HG02970 (cell line): Measurements from ENCODE around the gene STYXL1.

ENCODE experiments used
- ATAC-seq: cut with Tn5 transposase; IDR thresholded peaks from one replicate; pipeline ENCODE4 v1.9.1; 2021; ENCODE audit warnings: mild to moderate bottlenecking, moderate library complexity, moderate number of reproducible peaks; ENCODE audit not compliant: unreplicated experiment, low FRiP score

STYXL1 gene

DNA sequence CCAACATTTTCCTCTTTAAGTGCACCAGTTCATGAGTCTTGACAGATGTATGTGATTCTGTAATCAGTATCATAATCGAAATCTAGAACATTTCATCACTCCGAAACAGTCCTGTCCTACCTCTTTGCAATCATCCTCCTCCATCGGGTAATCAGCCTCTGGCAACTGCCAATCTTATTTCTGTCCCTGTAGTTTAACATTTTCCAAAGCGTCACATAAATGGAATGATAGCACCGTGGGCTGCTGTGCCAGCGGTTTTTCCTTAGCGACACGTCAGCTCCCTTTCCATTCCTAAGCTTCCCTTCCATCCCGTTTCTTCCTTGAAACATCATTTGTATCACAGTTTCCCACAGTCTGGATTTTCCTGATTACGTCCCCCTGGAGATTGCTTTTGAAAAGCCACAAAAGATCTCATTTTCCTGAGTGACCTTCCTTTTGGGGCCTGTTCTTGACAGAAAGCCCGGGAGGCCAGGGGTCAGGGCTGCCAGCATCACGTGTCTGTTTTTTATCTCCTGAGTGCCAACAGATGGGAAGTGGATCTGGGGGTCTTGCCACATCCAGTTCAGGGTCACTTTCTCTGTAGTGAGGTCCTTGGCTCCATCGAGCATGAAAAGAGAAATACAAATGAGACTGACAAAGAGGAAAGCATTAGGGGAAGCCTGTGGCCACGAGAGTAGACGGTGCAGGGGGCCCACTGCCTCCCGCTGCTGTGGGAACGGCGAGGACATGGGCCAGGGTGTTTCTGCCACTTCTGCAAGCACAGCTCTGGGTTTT, 85.0 kb downstream of the STYXL1 start:
- ATAC-seq, result no peak

DNA sequence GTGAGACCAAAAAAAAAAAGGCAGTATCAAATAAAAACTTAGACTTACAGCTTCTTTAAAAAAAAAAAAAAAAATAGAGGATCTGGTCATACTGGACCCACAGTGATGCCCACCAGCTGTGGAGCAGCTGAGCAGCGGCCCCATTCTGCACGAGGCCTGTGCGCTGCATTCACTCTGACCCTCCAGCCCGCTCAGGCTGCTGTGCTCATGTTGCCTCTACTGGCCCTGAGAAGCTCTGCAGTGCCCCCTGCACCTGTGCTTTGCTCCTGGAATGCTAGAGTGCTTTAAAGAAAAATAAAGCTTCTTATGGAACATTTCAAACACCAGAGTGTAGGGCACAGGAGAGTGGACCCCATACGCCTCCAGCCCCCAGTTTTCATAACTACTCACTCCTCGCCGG, 86.6 kb downstream of the STYXL1 start:
- no peak for ATAC-seq

DNA sequence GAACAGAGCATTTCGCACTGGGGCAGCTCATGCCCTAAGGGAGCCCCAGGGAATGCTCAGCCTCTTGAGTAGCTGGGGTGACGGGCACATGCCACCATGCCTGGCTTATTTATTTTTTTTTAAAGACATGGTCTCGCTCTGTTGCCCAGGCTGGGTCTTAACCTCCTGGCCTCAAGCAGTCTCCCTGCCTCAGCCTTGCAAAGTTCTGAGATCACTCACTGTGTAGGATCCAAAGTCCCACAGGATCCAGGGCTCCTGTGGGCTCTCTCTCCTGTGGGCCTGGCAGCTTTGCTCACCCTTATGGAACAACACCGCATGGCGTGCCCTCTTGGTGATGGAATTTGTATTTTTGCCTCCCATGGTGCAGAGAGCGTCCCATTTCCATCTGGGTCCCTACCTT, 87.4 kb downstream of the STYXL1 start:
- no peak for ATAC-seq

DNA sequence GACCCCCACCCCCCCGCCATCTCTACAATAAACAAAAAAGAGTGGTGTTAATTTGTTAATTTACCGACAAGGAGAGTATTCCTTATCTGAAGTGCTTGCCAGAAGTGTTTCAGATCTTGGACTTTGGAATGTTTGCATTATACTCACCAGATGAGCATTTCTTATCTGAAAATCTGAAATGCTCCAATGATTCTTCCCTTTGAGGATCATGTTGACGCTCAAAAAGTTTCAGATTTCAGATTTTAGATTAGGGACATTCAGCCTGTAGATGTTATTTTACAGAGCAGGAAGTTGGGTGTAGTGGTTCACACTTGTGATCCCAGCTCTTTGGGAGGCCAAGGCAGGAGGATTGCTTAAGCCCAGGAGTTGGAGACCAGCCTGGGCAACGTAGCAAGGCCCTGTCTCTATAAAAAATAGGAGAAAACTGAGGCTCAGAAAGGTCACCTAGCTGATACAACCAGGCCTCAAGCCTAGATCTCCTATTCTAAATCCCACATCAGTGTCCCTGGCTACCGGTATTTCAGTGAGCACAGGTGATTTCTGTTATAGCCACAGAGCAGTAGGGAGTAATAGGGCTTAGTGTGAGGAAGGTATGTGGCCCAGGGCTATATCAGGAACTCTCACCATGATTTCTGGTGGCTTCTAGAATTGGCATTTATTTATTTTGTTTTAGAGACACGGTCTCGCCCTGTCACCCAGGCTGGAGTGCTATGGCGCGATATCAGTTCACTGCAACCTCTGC, 88.8 kb downstream of the STYXL1 start:
- no peak for ATAC-seq

DNA sequence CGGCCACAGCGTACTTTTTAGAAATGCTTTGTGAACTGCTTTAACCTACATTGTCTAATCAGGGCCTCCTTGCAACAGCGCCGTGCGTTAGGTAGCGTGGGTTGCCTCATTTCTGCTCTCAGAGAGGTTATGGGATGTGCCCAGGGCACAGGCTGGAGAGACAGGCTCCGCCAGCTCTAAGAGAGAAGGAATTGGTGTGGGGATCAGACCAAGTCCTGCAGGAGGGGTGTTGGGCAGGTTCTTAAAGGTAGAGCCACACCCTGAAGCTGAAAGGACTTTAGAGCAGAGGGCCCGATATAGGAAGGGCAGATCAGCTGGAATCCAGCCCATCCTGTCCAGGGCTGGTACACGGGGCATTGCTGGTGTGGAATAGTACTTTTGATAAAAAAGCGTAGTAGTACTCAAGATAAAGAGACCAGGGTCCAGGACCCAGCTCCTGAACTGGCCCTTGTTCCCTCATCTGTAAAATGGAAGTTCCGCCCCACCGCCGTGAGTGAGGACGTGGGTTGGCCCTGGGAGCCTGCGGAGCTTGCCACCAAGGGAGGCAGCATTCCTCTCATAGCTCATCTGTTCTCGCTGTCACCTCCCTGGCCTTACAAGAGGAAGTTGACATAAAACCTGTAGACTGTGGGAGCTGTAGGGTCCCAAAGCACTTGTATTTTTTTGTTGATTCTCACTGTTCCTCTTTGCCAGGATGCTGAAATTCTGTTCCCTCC, 90.6 kb downstream of the STYXL1 start:
- no peak for ATAC-seq

DNA sequence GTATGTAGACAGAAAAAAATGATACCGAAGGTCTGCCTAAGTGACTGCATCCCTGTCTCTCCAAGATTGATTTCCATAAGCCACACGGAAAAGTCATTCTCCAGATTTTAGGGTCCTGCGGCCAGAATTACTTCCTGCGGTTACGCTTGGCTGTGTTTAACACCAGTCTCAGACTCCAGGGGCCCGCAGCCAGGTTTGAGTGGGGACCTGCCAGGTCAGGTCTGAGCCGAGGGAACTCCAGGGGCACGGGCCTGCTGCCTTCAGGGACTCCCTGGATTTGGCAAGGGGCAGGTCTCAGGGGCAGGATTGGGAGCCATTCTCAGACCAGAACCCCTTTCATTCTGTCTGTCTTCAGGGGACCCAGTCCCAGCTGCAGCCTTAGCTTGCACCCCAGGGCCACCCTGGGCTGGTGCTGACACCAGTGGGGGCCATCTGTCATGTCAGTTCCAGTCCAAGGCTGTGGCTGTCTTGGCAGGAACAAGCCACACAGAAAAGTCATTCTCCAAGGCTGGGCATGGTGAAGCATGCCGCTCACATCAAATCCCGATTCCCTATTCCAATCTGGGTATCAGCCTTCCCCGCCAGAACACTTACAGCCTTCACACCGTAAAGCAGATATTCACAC, 92.4 kb downstream of the STYXL1 start:
- no peak for ATAC-seq

DNA sequence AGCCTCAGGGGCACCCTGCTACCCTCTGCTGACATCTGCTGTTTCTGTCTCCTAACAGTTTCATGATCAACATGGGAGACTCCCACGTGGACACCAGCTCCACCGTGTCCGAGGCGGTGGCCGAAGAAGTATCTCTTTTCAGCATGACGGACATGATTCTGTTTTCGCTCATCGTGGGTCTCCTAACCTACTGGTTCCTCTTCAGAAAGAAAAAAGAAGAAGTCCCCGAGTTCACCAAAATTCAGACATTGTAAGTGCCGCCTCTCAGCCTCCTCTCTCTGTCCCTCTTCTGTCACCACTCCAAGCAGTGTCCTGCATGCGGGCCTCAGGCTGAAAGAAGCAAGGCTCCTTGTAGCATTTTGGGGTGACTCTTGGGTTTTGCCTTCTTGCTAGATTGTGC, 93.9 kb downstream of the STYXL1 start:
- ATAC-seq, result no peak

DNA sequence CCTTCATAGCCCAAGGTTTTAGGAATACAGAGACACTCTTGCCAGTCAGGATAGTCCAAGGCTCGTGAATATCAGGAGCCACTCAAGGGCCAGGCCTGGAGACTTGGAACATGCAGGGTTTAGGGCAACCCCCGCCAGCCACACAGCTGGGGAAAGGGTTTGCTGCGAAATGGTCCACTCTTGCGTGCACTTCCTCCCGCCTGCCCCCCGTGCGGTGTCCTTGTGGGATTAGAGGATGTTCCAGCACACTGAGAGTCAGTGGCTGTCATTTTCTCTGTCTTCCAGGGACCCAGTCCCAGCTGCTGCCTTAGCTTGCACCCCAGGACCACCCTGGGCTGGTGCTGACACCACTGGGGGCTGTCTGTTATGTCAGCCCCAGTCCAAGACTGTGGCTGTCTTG, 94.4 kb downstream of the STYXL1 start:
- ATAC-seq, result no peak

DNA sequence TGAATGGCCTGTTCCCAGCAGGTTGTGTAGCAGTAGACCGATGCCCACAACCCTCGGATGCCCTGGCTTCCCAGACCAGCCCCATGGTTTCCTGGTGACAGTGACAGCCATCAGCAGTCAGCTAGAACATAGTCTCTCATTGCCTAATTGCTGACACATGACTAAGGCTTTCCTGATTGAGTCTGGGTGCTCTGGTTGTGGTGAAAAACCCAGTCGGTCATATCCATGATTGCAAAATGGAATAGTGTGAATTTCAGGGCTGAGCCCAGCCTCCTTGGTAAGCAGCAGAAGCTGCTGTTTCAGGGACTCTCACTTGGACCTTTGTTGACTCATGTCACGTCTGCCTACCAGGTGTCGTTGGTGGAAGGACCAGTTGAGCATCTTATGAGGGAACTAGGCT, 96.3 kb downstream of the STYXL1 start:
- ATAC-seq, result no peak

DNA sequence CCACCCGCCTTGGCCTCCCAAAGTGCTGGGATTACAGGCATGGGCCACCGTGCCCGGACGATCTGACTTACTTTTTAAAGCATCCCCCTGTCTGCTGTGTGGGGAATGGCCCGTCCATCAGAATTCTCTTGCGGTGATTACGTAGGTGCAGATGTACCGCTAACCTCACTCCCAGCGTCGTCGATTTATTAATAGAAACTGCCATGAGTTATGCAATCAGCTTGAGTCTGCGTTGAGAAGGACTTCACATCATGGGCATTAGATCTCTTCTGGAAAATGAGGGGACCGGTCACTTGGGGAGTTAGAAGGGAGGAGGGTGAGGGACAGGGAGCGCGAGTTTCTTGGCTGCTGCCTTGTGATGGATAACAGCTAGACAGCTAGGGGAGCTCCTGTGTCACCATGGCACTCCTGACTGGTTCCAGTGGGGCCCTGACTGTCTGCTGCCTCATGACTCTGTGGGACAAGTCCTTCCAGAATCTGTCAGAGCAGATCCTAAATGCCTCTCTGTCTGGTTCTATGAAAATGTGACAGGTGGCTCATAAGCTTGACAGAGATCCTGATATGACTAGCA, 97.6 kb downstream of the STYXL1 start:
- ATAC-seq, result no peak

DNA sequence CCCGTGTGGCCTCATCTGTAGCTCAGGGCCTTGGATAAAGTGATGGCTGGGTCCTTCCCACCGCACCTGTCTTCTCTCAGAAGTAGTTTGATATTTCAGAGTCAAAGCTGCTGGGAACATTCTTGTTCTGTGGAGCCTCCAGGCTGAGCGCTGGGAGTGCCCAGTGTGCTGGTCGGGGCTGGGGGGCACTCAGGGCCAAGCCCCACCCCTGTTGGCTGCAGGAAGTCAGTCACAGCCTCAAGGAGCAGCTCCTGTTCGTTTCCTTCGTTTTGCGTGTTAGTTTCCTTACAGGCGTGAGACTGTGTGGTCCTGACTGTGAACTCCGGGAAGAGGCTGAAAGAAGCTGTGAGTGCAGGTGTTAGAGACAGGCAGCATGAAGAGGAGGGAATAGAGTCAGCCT, 99.6 kb downstream of the STYXL1 start:
- no peak for ATAC-seq
